ENCODE measurements around the gene PPFIBP2.
A peak's percentile ranks its signal among the peaks of the same experiment; 100 is the strongest.

The PPFIBP2 gene

GRCh38 chr11:7673724-7674434, 160.1 kb downstream of the PPFIBP2 start:
- Histone ChIP-seq H3K4me1 (ENCODE audit: control insufficient read depth in 1 of 2, insufficient read depth in 2 of 2, low read length in 2 of 2) (peaks cover 13 to 15% of the 10 kb centered on the region in 2 donors), H3K4me3 (ENCODE audit: low read depth in 1 of 2, low read length in 2 of 2) (peak overlapping the region; percentile 36 to 63), H3K36me3 (ENCODE audit: control insufficient read depth in 1 of 2, insufficient read depth in 2 of 2, low read length in 2 of 2) (peaks cover 0 to 2% of the 10 kb centered on the region in 2 donors), H3K9me3 (ENCODE audit: control insufficient read depth in 1 of 2, low read length in 2 of 2) (no peaks in the 10 kb centered on the region), H3K27me3 (ENCODE audit: control insufficient read depth in 1 of 2, insufficient read depth in 2 of 2, low read length in 2 of 2) (peaks cover 3 to 13% of the 10 kb centered on the region in 2 donors), H3K27ac (ENCODE audit: low read depth, low read length) (no peak overlapping the region), H3K9ac (ENCODE audit: low read depth in 1 of 2, low read length in 2 of 2) (peak overlapping the region in 1 of 2 donors; percentile 38)

GRCh38 chr11:7675631-7676030, 161.8 kb downstream of the PPFIBP2 start:
- Histone ChIP-seq H3K9me3 (ENCODE audit: control insufficient read depth in 1 of 2, low read length in 2 of 2) (no peaks in the 10 kb centered on the region), H3K4me3 (ENCODE audit: low read depth in 1 of 2, low read length in 2 of 2) (no peak overlapping the region), H3K27me3 (ENCODE audit: control insufficient read depth in 1 of 2, insufficient read depth in 2 of 2, low read length in 2 of 2) (peaks cover 3 to 13% of the 10 kb centered on the region in 2 donors), H3K27ac (ENCODE audit: low read depth, low read length) (no peak overlapping the region), H3K9ac (ENCODE audit: low read depth in 1 of 2, low read length in 2 of 2) (no peak overlapping the region), H3K36me3 (ENCODE audit: control insufficient read depth in 1 of 2, insufficient read depth in 2 of 2, low read length in 2 of 2) (no peaks in the 10 kb centered on the region), H3K4me1 (ENCODE audit: control insufficient read depth in 1 of 2, insufficient read depth in 2 of 2, low read length in 2 of 2) (peaks cover 13 to 15% of the 10 kb centered on the region in 2 donors)

- Histone ChIP-seq H3K27me3 (ENCODE audit: control insufficient read depth in 1 of 2, insufficient read depth in 2 of 2, low read length in 2 of 2) (peaks cover 3 to 13% of the 10 kb centered on the region in 2 donors), H3K9me3 (ENCODE audit: control insufficient read depth in 1 of 2, low read length in 2 of 2) (no peaks in the 10 kb centered on the region), H3K9ac (ENCODE audit: low read depth in 1 of 2, low read length in 2 of 2) (no peak overlapping the region), H3K27ac (ENCODE audit: low read depth, low read length) (no peak overlapping the region), H3K36me3 (ENCODE audit: control insufficient read depth in 1 of 2, insufficient read depth in 2 of 2, low read length in 2 of 2) (no peaks in the 10 kb centered on the region), H3K4me1 (ENCODE audit: control insufficient read depth in 1 of 2, insufficient read depth in 2 of 2, low read length in 2 of 2) (peaks cover 8 to 15% of the 10 kb centered on the region in 2 donors), H3K4me3 (ENCODE audit: low read depth in 1 of 2, low read length in 2 of 2) (no peak overlapping the region)
These were observed 163.3 kb downstream of the PPFIBP2 start for GRCh38 chr11:7677071-7677470.

- no peaks in the 10 kb centered on the region for H3K36me3 ChIP-seq (ENCODE audit: control insufficient read depth in 1 of 2, insufficient read depth in 2 of 2, low read length in 2 of 2)
- H3K27ac ChIP-seq (ENCODE audit: low read depth, low read length), result no peak overlapping the region
- H3K4me1 ChIP-seq (ENCODE audit: control insufficient read depth in 1 of 2, insufficient read depth in 2 of 2, low read length in 2 of 2), result peaks cover 4 to 11% of the 10 kb centered on the region in 2 donors
- H3K4me3 ChIP-seq (ENCODE audit: low read depth in 1 of 2, low read length in 2 of 2), result no peak overlapping the region
- no peaks in the 10 kb centered on the region for H3K9me3 ChIP-seq (ENCODE audit: control insufficient read depth in 1 of 2, low read length in 2 of 2)
- peaks cover 2 to 10% of the 10 kb centered on the region in 2 donors for H3K27me3 ChIP-seq (ENCODE audit: control insufficient read depth in 1 of 2, insufficient read depth in 2 of 2, low read length in 2 of 2)
- H3K9ac ChIP-seq (ENCODE audit: low read depth in 1 of 2, low read length in 2 of 2), result no peak overlapping the region
These were observed 164.0 kb downstream of the PPFIBP2 start for GRCh38 chr11:7677796-7678201.

GRCh38 chr11:7683571-7683970, 169.8 kb downstream of the PPFIBP2 start:
- peaks cover 0 to 7% of the 10 kb centered on the region in 2 donors for H3K27me3 ChIP-seq (ENCODE audit: control insufficient read depth in 1 of 2, insufficient read depth in 2 of 2, low read length in 2 of 2)
- H3K4me1 ChIP-seq (ENCODE audit: control insufficient read depth in 1 of 2, insufficient read depth in 2 of 2, low read length in 2 of 2), result no peaks in the 10 kb centered on the region
- H3K9ac ChIP-seq (ENCODE audit: low read depth in 1 of 2, low read length in 2 of 2), result no peak overlapping the region

GRCh38 chr11:7686761-7687160, 173.0 kb downstream of the PPFIBP2 start:
- no peak overlapping the region for H3K4me3 ChIP-seq (ENCODE audit: low read depth in 1 of 2, low read length in 2 of 2)
- H3K27me3 ChIP-seq (ENCODE audit: control insufficient read depth in 1 of 2, insufficient read depth in 2 of 2, low read length in 2 of 2), result peaks cover 0 to 7% of the 10 kb centered on the region in 2 donors
- no peak overlapping the region for H3K9ac ChIP-seq (ENCODE audit: low read depth in 1 of 2, low read length in 2 of 2)
- H3K27ac ChIP-seq (ENCODE audit: low read depth, low read length), result no peak overlapping the region
- no peaks in the 10 kb centered on the region for H3K9me3 ChIP-seq (ENCODE audit: control insufficient read depth in 1 of 2, low read length in 2 of 2)
- H3K4me1 ChIP-seq (ENCODE audit: control insufficient read depth in 1 of 2, insufficient read depth in 2 of 2, low read length in 2 of 2), result no peaks in the 10 kb centered on the region
- H3K36me3 ChIP-seq (ENCODE audit: control insufficient read depth in 1 of 2, insufficient read depth in 2 of 2, low read length in 2 of 2), result no peaks in the 10 kb centered on the region

More at GRCh38 chr11:7683571-7683970, 169.8 kb downstream of the PPFIBP2 start:
- no peak overlapping the region for H3K27ac ChIP-seq (ENCODE audit: low read depth, low read length)
- no peaks in the 10 kb centered on the region for H3K9me3 ChIP-seq (ENCODE audit: control insufficient read depth in 1 of 2, low read length in 2 of 2)
- no peak overlapping the region for H3K4me3 ChIP-seq (ENCODE audit: low read depth in 1 of 2, low read length in 2 of 2)
- H3K36me3 ChIP-seq (ENCODE audit: control insufficient read depth in 1 of 2, insufficient read depth in 2 of 2, low read length in 2 of 2), result no peaks in the 10 kb centered on the region

GRCh38 chr11:7687386-7687785, 173.6 kb downstream of the PPFIBP2 start:
- H3K9me3 ChIP-seq (ENCODE audit: control insufficient read depth in 1 of 2, low read length in 2 of 2), result no peaks in the 10 kb centered on the region
- no peaks in the 10 kb centered on the region for H3K4me1 ChIP-seq (ENCODE audit: control insufficient read depth in 1 of 2, insufficient read depth in 2 of 2, low read length in 2 of 2)
- H3K9ac ChIP-seq (ENCODE audit: low read depth in 1 of 2, low read length in 2 of 2), result no peak overlapping the region
- H3K27ac ChIP-seq (ENCODE audit: low read depth, low read length), result no peak overlapping the region
- H3K27me3 ChIP-seq (ENCODE audit: control insufficient read depth in 1 of 2, insufficient read depth in 2 of 2, low read length in 2 of 2), result peaks cover 0 to 10% of the 10 kb centered on the region in 2 donors
- H3K4me3 ChIP-seq (ENCODE audit: low read depth in 1 of 2, low read length in 2 of 2), result no peak overlapping the region
- no peaks in the 10 kb centered on the region for H3K36me3 ChIP-seq (ENCODE audit: control insufficient read depth in 1 of 2, insufficient read depth in 2 of 2, low read length in 2 of 2)

GRCh38 chr11:7688238-7688826, 174.5 kb downstream of the PPFIBP2 start:
- Histone ChIP-seq H3K27me3 (ENCODE audit: control insufficient read depth in 1 of 2, insufficient read depth in 2 of 2, low read length in 2 of 2) (peaks cover 4 to 14% of the 10 kb centered on the region in 2 donors), H3K4me3 (ENCODE audit: low read depth in 1 of 2, low read length in 2 of 2) (no peak overlapping the region), H3K9me3 (ENCODE audit: control insufficient read depth in 1 of 2, low read length in 2 of 2) (no peaks in the 10 kb centered on the region), H3K4me1 (ENCODE audit: control insufficient read depth in 1 of 2, insufficient read depth in 2 of 2, low read length in 2 of 2) (no peaks in the 10 kb centered on the region), H3K36me3 (ENCODE audit: control insufficient read depth in 1 of 2, insufficient read depth in 2 of 2, low read length in 2 of 2) (no peaks in the 10 kb centered on the region), H3K9ac (ENCODE audit: low read depth in 1 of 2, low read length in 2 of 2) (no peak overlapping the region), H3K27ac (ENCODE audit: low read depth, low read length) (no peak overlapping the region)

- Histone ChIP-seq H3K27me3 (ENCODE audit: control insufficient read depth in 1 of 2, insufficient read depth in 2 of 2, low read length in 2 of 2) (peaks cover 7 to 20% of the 10 kb centered on the region in 2 donors), H3K4me3 (ENCODE audit: low read depth in 1 of 2, low read length in 2 of 2) (no peak overlapping the region), H3K9ac (ENCODE audit: low read depth in 1 of 2, low read length in 2 of 2) (no peak overlapping the region), H3K36me3 (ENCODE audit: control insufficient read depth in 1 of 2, insufficient read depth in 2 of 2, low read length in 2 of 2) (no peaks in the 10 kb centered on the region), H3K9me3 (ENCODE audit: control insufficient read depth in 1 of 2, low read length in 2 of 2) (no peaks in the 10 kb centered on the region), H3K27ac (ENCODE audit: low read depth, low read length) (no peak overlapping the region), H3K4me1 (ENCODE audit: control insufficient read depth in 1 of 2, insufficient read depth in 2 of 2, low read length in 2 of 2) (no peaks in the 10 kb centered on the region)
These were observed 175.4 kb downstream of the PPFIBP2 start for GRCh38 chr11:7689239-7689638.

GRCh38 chr11:7690648-7691047, 176.8 kb downstream of the PPFIBP2 start:
- Histone ChIP-seq H3K9ac (ENCODE audit: low read depth in 1 of 2, low read length in 2 of 2) (no peak overlapping the region), H3K9me3 (ENCODE audit: control insufficient read depth in 1 of 2, low read length in 2 of 2) (no peaks in the 10 kb centered on the region), H3K27me3 (ENCODE audit: control insufficient read depth in 1 of 2, insufficient read depth in 2 of 2, low read length in 2 of 2) (peaks cover 10 to 14% of the 10 kb centered on the region in 2 donors), H3K4me1 (ENCODE audit: control insufficient read depth in 1 of 2, insufficient read depth in 2 of 2, low read length in 2 of 2) (no peaks in the 10 kb centered on the region), H3K4me3 (ENCODE audit: low read depth in 1 of 2, low read length in 2 of 2) (no peak overlapping the region), H3K36me3 (ENCODE audit: control insufficient read depth in 1 of 2, insufficient read depth in 2 of 2, low read length in 2 of 2) (no peaks in the 10 kb centered on the region), H3K27ac (ENCODE audit: low read depth, low read length) (no peak overlapping the region)

All from duodenal mucosa (tissue), 2 donors.